ENCODE results near the gene CCDC88C.

- TF ChIP-seq EZH2 (IDR thresholded peaks at IDR 0.05; ENCODE audit: insufficient read depth, low read length) (no peak), CTCF (IDR thresholded peaks at IDR 0.05; ENCODE audit: insufficient read depth, low read depth, low read length) (no peak)
Measured at GRCh38 chr14:91273885-91274273, 143.7 kb downstream of the CCDC88C start.
